B cell (primary cell): ENCODE data around the gene CRAT. TPM values are rescaled to one million over a fixed set of nuclear protein-coding genes. Genes with fewer than 3 reads are reported as not detected.

Experiments
- ATAC-seq: fragments of 200-7000 bp; cut with Tn5 transposase; one replicate; pipeline ENCODE4 v1.10.0; 2021; ENCODE audit warnings: low read depth, mild to moderate bottlenecking, moderate number of reproducible peaks, moderate library complexity
- CTCF ChIA-PET: fragments of 350-600 bp; sonication (Branson Sonifier 250); formaldehyde crosslinking; loops from one replicate; lab custom pipeline; 2021; ENCODE audit warnings: antibody characterized with exemption, inconsistent platforms; lab: Charles Lee
- POLR2A ChIA-PET: fragments of 350-600 bp; sonication (Branson Sonifier 250); formaldehyde crosslinking; loops from one replicate; lab custom pipeline; 2021; ENCODE audit warnings: antibody characterized with exemption; lab: Charles Lee
- DNase-seq: peaks from one replicate; pipeline ENCODE4 v3.0.0; 2013
- H2AFZ ChIP-seq: 2 replicates; pipeline ENCODE4 v1.6.1; 2012; ENCODE audit warnings: mild to moderate bottlenecking, low read depth, low read length; ENCODE audit not compliant: insufficient read depth, poor library complexity, severe bottlenecking
- H3K27ac ChIP-seq, 2 donors: 1 replicate in 1 of 2; 2 replicates in 1 of 2; pipeline ENCODE4 v1.5.1; 2012 to 2013; ENCODE audit warnings: low read length in 2 of 2, mild to moderate bottlenecking in 2 of 2, moderate library complexity in 1 of 2
- H3K27me3 ChIP-seq, 4 experiments: fragments of 200-600 bp in 1 of 4; sonication (generic) in 1 of 4; replicated peaks in 1 of 4; 1 replicate in 2 of 4; 2 replicates in 2 of 4; pipeline versions ENCODE4 v1.6.1 to v1.7.0; 2013 to 2016; ENCODE audit warnings: low read length in 3 of 4, mild to moderate bottlenecking in 2 of 4, mixed read lengths in 1 of 4, moderate library complexity in 1 of 4; ENCODE audit not compliant: insufficient read depth in 4 of 4, control insufficient read depth in 3 of 4; ENCODE audit errors: control extremely low read depth in 1 of 4
- H3K36me3 ChIP-seq, 2 experiments: replicated peaks in 1 of 2; 1 replicate in 1 of 2; 2 replicates in 1 of 2; pipeline versions ENCODE4 v1.6.1 to v1.7.1; 2013; ENCODE audit warnings: low read length in 1 of 2; ENCODE audit not compliant: insufficient read depth in 2 of 2, control insufficient read depth in 1 of 2; ENCODE audit errors: control extremely low read depth in 1 of 2, extremely low read depth in 1 of 2
- H3K4me1 ChIP-seq, 2 donors: fragments of 200-600 bp in 1 of 2; sonication (generic) in 1 of 2; 1 replicate in 1 of 2; 2 replicates in 1 of 2; pipeline versions ENCODE4 v1.5.1 to v1.6.1; 2013 to 2017; ENCODE audit warnings: low read length in 2 of 2; ENCODE audit not compliant: control insufficient read depth in 2 of 2, insufficient read depth in 2 of 2
- H3K4me2 ChIP-seq: replicated peaks from 2 replicates; pipeline ENCODE3; 2012; ENCODE audit warnings: mild to moderate bottlenecking, low read depth, low read length; ENCODE audit not compliant: poor library complexity, severe bottlenecking
- H3K4me3 ChIP-seq, 5 experiments: fragments of 200-600 bp in 1 of 5; sonication (generic) in 1 of 5; 1 replicate in 3 of 5; 2 replicates in 2 of 5; pipeline versions ENCODE4 v1.5.1 to v1.7.0; 2011 to 2016; ENCODE audit warnings: low read length in 4 of 5, mild to moderate bottlenecking in 4 of 5, low read depth in 2 of 5, control low read depth in 1 of 5, moderate library complexity in 1 of 5; ENCODE audit not compliant: insufficient read depth in 1 of 5; ENCODE audit errors: control extremely low read depth in 1 of 5, extremely low read depth in 1 of 5
- H3K79me2 ChIP-seq: fragments of 200-600 bp; sonication (generic); one replicate; pipeline ENCODE4 v1.6.0; 2016; ENCODE audit warnings: low read length; ENCODE audit not compliant: control insufficient read depth, insufficient read depth
- H3K9ac ChIP-seq: fragments of 200-600 bp; sonication (generic); 2 replicates; pipeline ENCODE4 v1.6.1; 2017; ENCODE audit warnings: mild to moderate bottlenecking, low read length, moderate library complexity
- H3K9me3 ChIP-seq, 3 donors: one replicate each; pipeline versions ENCODE4 v1.6.1 to v1.7.1; 2013; ENCODE audit warnings: low read length in 2 of 3; ENCODE audit not compliant: control insufficient read depth in 2 of 3, insufficient read depth in 1 of 3; ENCODE audit errors: control extremely low read depth in 1 of 3
- H4K20me1 ChIP-seq: 2 replicates; pipeline ENCODE4 v1.6.0; 2012; ENCODE audit warnings: mild to moderate bottlenecking, low read length; ENCODE audit not compliant: insufficient read depth, control insufficient read depth, poor library complexity, severe bottlenecking
- H3K27ac Mint-ChIP-seq: one replicate; pipeline ENCODE4 v1.8.0; 2021; ENCODE audit warnings: mixed read lengths
- H3K27me3 Mint-ChIP-seq: one replicate; pipeline ENCODE4 v1.8.0; 2021; ENCODE audit warnings: mixed read lengths
- H3K4me1 Mint-ChIP-seq: one replicate; pipeline ENCODE4 v1.8.0; 2021; ENCODE audit warnings: mixed read lengths
- H3K4me3 Mint-ChIP-seq: one replicate; pipeline ENCODE4 v1.8.0; 2021; ENCODE audit warnings: mixed read lengths
- H3K9me3 Mint-ChIP-seq: one replicate; pipeline ENCODE4 v1.8.0; 2022; ENCODE audit warnings: mixed read lengths; ENCODE audit not compliant: insufficient read depth
- EZH2 ChIP-seq: IDR thresholded peaks from 2 replicates; pipeline ENCODE4 v1.6.1; 2012; ENCODE audit warnings: borderline replicate concordance, low read depth, mild to moderate bottlenecking, moderate library complexity, low read length; ENCODE audit not compliant: insufficient read depth, poor library complexity, severe bottlenecking
- WGBS: methylation state at CpG from one replicate; pipeline ENCODE4 v1.1.5; 2013; ENCODE audit warnings: missing lambda C conversion rate; ENCODE audit not compliant: insufficient coverage; 5-methylcytosine and 5-hydroxymethylcytosine counted together
- intact Hi-C: fragments of 100-400 bp; cut with micrococcal nuclease; formaldehyde crosslinking; loops from one replicate; pipeline ENCODE4 v1.10.0; 2022
- polyA plus RNA-seq: library from polyadenylated mRNA; depleted of rRNA; stranded (reverse); fragments of >200 nt; gene quantifications from 2 replicates; pipeline ENCODE4 v1.2.3, GENCODE V29; 2012
- total RNA-seq, 2 donors: library from RNA; stranded (reverse); fragments of 120-200 nt in 1 of 2; gene quantifications; 1 replicate in 1 of 2; 2 replicates in 1 of 2; pipeline versions ENCODE4 v1.2.3 to v1.2.4, GENCODE V29; 2013 to 2022
- TF ChIP-seq, protein P1 (sequence below): fragments of 200-600 bp; IDR thresholded peaks from one replicate; pipeline ENCODE4 v1.8.0; 2022; ENCODE audit warnings: antibody characterized with exemption, mild to moderate bottlenecking

CRAT gene
- total and polyA plus RNA-seq, 2 donors (not counting 1 experiment from before 2014, with no cell fraction given), result 8.0 to 14.1 TPM

DNA sequence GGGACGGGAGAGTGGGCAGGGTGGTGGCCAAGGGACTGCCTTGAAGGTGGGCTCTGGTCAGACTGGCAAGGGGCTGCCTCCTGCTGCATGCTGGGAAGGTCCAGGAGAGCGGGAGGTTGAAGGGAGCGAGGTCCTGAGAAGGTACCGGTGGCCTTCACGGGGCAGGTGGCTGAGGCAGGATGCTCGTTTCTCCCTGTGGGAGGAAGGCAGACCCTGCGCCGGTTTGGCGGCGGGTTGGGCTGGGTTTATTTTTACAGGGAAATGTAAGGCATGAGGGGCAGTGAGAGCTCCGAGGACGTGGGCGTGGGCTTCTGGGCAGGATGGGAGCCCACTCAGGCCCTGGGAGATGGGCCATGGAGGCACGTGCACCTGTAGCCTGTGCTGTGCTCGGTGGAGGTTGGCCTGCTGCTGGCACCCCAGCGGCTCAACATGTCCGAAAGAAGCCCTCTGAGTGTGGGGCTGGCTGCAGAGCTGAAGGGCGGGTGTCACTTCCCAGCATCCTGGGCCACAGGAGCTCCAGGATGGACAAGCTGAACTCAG, 40.1 kb upstream of the CRAT start:
- POLR2A ChIA-PET, result no interaction called here
- Mint-ChIP-seq H3K27ac (no peak overlapping the region), H3K4me1 (peaks cover 13% of the 10 kb centered on the region), H3K27me3 (no peaks in the 10 kb centered on the region), H3K4me3 (no peak overlapping the region), H3K9me3 (no peaks in the 10 kb centered on the region)
- Histone ChIP-seq H3K4me3 (no peak overlapping the region), H3K9me3 (no peaks in the 10 kb centered on the region), H3K27ac (no peak overlapping the region), H3K79me2 (no peaks in the 10 kb centered on the region), H4K20me1 (no peaks in the 10 kb centered on the region), H3K4me2 (no peak overlapping the region), H3K36me3 (peaks cover 0 to 12% of the 10 kb centered on the region in 2 experiments), H3K27me3 (no peaks in the 10 kb centered on the region), H3K4me1 (peaks cover 12 to 17% of the 10 kb centered on the region in 2 donors), H2AFZ (no peak overlapping the region), H3K9ac (no peak overlapping the region)
- no peak for TF ChIP-seq EZH2
- TF ChIP-seq, protein P1, sequence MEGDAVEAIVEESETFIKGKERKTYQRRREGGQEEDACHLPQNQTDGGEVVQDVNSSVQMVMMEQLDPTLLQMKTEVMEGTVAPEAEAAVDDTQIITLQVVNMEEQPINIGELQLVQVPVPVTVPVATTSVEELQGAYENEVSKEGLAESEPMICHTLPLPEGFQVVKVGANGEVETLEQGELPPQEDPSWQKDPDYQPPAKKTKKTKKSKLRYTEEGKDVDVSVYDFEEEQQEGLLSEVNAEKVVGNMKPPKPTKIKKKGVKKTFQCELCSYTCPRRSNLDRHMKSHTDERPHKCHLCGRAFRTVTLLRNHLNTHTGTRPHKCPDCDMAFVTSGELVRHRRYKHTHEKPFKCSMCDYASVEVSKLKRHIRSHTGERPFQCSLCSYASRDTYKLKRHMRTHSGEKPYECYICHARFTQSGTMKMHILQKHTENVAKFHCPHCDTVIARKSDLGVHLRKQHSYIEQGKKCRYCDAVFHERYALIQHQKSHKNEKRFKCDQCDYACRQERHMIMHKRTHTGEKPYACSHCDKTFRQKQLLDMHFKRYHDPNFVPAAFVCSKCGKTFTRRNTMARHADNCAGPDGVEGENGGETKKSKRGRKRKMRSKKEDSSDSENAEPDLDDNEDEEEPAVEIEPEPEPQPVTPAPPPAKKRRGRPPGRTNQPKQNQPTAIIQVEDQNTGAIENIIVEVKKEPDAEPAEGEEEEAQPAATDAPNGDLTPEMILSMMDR, result no peak
- DNase-seq, result no peak
- no peak for ATAC-seq
- WGBS, result 93% methylated on average over 18 of the region's 18 CpGs
- CTCF ChIA-PET, result interaction anchor here (0.5 to 4.9 kb wide), 4 partner anchors 8 to 22 kb away, joined by 4 to 25 read pairs (median 14); no protein-coding TSS in a partner anchor
- intact Hi-C loops, result no loop called here

DNA sequence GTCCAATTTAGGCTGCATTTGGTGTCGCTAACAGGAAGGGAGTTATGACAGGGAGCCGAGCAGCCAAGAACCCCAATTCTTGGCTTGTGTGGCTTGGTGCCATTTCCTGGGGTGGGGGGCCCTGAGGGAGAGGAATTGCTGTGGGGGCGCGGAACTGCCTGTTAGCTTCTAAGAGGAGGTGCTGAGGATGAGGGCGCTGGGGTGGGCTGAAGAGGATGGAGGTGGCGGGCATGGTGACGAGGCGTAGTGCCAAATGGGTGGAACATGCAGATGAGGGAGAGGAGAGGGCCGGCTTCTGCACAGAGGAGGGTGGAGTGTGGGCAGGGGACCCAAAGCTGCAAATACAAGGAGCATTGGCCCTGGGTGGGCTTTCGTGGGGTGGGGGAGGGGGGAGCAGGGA, 39.5 kb upstream of the CRAT start:
- Histone ChIP-seq H3K27me3 (no peaks in the 10 kb centered on the region), H3K4me1 (peaks cover 12 to 17% of the 10 kb centered on the region in 2 donors), H2AFZ (no peak overlapping the region), H3K9ac (no peak overlapping the region), H3K27ac (no peak overlapping the region), H3K9me3 (no peaks in the 10 kb centered on the region), H3K36me3 (peaks cover 0 to 16% of the 10 kb centered on the region in 2 experiments), H3K4me3 (no peak overlapping the region), H3K79me2 (peaks cover 5% of the 10 kb centered on the region), H3K4me2 (no peak overlapping the region), H4K20me1 (no peaks in the 10 kb centered on the region)
- DNase-seq (no peak), ATAC-seq (no peak)
- no peaks in the 10 kb centered on the region for H3K27me3 Mint-ChIP-seq
- 93% methylated on average over 10 of the region's 10 CpGs for WGBS
- no peaks in the 10 kb centered on the region for H3K9me3 Mint-ChIP-seq
- no peak overlapping the region for H3K4me3 Mint-ChIP-seq
- TF ChIP-seq, protein P1, result no peak
- no peak for TF ChIP-seq EZH2
- no peak overlapping the region for H3K27ac Mint-ChIP-seq
- H3K4me1 Mint-ChIP-seq, result peaks cover 13% of the 10 kb centered on the region
- ChIA-PET POLR2A (interaction anchor here (0.5 kb wide), 1 partner anchor 334 kb away, joined by 4 read pairs; no protein-coding TSS in a partner anchor), CTCF (interaction anchor here (0.5 to 4.9 kb wide), 5 partner anchors 17 to 461 kb away, joined by 3 to 25 read pairs (median 6); no protein-coding TSS in a partner anchor)
- intact Hi-C loops, result no loop called here
